Stimulated activated CD4-positive, alpha-beta T cell treated with anti-CD3 and anti-CD28 coated beads, Interleukin-15, amount 100 ng/mL, for 1 hour (primary cell): Measurements from ENCODE around the gene FRY.

Experiments
- DNase-seq, 2 donors: peaks; one replicate each; pipeline ENCODE4 v3.0.0-alpha.2; 2020; ENCODE audit warnings: low read depth in 1 of 2, low spot score in 1 of 2

The FRY gene

DNA sequence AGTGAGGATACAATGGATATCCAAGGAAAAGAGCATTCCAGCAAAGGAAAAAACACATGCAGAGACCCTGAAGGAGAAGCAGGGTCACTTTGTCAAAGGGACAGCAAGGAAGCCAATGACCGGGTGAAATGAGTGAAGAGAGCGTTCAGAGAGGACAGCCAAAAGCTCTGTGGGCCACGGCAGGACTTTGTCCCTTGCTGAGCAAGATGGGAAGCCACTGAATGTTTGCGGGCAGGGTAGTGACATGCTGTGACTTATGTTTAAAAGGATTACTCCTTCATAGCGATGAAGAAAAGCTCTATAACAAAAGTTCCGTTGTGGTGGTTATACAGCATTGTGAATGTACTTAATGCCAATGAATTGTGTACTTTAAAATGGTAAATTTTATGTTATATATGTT lies 267.1 kb downstream of the FRY start:
- DNase-seq: no peak

DNA sequence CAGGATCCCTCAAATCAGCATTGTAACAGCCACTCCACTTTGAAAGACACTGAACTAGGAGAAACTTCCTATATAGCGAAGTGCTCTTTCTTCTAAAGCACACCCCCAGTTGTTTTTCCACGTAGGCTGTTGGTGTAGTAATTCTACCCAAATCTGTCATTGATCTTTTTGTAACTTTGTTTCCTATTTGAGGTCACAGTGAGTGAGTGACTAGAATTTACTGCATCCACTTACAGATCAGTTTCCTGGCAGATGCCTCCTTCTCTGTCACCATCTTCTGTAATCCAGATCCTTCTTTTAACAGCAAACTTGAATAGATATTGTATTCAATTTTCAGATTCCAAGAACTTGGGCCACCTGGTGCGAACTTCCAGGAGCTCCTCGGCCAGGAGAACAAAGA lies 268.3 kb downstream of the FRY start:
- DNase-seq: no peak

DNA sequence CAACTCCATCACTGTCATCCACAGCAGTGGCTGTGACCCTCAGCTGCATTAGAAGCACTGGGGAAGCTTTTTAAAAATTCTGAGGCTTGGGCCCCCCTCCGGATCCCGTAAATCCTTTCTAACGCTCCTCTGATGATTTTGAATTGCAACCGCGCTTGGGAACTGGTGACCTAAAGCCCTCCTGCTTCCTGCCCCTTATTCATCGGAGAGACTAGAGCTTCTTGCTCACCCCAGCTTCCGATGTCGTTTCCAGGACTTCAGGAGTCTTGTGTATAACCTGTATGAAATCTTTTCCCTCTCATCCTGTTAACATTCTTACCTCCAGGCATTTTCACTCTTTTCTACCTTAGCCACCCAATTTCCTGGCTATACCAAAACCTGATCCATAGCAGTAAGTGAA lies 268.8 kb downstream of the FRY start:
- no peak for DNase-seq

DNA sequence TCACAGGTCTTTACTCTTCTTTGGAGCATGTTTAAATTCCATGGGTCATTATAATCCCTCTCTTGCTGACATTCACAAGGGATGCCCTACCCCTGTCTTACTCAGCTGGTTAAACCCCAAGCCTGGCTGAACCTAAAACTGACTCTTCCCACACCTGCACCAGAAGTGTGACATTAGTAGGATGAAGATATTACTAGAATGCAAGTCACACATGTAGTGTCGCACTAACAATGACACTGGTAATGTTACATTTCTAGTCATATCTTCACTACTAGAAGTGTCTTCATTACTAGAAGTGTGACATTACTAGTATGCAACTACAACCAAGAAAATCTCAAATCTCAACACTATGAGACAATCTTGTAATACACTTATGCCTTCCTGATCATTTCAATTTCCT lies 269.3 kb downstream of the FRY start:
- DNase-seq: no peak

DNA sequence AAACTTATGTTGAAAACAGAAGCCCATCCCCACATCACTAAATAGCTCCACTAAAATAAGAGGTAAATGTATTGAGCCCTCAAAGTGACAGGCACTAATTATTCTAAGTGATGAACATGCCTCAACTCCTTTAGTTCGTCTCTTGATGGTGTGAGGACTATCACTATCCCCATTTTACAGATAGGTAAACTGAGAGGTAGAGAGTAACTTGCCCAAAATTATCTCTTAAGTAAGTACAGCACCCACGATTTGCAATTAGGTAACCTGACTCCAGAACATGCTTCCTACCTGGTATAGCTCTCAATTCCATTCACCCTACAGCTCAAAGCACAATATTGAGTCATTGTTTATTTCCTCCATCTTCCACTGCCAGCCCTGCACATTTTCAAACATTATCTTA lies 270.9 kb downstream of the FRY start:
- no peak for DNase-seq

DNA sequence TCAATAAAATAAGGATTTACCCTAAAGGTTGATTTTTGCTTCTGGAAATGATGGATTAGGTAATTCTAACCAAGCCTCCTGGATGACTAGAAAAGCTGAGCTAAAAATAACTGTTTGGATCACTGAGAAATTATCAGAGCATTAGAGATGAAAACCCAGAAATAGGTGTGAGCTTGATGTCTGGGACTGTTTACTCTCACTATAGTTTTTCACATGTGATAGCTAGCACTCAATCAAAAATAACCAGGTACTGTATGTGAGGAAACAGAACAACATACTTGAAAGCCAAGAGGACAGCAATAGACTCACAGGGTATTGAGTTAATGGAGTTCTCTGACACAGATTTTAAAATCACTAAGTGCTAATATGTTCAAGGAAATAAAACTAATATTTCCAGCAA lies 274.1 kb downstream of the FRY start:
- no peak for DNase-seq

DNA sequence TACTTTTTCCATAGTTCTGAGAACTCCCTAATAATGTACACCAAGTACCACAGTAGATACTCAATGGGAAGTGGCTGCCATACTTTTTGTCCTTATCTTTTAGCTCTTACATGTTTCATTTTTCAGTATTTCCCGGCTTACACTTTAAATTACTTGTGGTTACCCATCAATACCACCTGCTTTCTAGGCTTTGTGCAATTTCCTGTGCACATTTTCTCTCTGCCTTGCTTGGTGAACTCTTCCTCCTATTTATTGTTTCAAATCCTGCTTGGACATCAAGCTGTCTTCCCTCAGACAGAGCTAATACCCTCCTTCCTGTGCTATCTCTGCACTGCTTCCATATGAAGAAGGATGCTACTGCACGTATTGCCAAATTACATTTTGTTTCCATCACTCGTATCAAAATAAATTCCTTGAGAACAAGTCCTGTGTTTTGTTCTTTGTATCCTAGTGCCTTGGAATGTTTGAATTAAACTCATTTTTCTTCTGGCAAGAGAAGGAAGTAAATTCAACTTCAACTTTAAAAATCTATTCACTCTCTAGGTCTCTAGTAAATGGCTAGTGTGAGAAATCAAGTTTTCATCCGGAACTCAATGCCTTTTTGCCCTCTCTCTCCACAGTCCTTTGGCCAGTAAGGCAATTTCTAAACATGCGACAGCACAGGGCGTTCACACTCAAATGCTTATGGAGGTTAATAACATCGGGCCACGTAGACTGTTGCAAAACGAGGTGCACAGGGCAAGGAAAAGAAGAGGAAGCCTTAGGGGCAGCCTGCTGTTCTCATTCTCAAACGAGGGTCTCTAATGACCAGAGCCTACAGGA lies 277.9 kb downstream of the FRY start:
- no peak for DNase-seq

DNA sequence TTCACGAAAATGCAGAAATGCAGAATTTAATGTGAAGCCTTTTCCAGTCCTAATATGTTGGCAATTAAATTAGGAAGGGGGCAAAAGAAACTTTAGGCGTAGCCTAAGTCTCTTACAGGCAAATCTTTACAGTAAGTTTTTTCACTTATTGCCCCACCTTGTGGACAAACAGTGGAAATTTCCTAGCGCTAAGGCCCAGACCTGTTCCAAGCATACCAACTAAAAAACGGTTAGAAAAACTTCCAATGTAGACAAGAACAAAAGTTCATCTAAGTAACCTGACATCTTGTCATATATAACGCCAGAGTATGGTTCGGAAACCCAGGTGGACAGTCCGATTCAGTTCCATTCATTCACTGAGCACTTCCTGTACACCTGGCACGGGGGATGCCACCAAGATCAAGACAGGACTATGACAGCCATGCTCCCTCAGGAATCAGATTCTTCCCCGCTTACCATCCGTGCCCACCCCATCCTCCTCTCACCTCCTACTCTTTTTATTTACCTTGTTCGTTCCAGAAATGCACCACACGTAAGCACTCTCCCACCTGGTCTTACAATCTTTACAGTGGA lies 278.6 kb downstream of the FRY start:
- no peak for DNase-seq

DNA sequence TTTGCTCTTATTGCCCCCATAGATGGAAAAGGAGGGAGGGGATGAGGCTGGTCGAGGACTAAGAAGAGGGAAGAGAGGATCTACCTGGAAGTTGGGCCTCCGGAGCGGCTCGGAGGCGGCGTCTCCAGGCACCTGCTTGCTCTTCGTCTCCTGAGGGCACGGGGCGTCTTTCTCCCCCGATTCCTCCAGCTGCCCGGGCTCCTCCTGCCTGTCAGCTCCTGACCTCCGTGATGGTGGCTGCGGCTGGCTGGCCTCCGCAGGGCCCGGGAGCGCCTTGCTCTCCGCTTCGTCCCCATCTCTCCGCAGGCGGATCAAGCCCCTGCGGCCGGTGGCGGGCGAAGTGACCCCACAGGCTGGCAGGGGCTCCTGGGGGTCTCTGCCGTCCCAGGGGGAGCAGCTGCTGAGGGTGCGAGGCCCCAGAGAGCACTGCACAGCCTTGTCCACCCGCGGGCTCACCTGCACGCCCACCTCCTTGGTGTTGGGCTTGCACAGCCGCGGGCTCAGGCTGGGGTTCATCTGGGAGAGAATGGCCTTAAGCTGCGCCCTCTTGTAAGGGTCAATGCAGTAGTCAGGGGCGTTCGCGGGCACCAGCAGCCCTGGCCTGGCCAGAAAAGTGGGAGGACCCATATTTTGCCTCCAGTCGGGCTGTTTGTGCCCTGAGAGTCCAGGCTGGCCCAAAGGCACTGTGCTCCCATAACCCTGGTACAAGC lies 279.8 kb downstream of the FRY start:
- no peak for DNase-seq

DNA sequence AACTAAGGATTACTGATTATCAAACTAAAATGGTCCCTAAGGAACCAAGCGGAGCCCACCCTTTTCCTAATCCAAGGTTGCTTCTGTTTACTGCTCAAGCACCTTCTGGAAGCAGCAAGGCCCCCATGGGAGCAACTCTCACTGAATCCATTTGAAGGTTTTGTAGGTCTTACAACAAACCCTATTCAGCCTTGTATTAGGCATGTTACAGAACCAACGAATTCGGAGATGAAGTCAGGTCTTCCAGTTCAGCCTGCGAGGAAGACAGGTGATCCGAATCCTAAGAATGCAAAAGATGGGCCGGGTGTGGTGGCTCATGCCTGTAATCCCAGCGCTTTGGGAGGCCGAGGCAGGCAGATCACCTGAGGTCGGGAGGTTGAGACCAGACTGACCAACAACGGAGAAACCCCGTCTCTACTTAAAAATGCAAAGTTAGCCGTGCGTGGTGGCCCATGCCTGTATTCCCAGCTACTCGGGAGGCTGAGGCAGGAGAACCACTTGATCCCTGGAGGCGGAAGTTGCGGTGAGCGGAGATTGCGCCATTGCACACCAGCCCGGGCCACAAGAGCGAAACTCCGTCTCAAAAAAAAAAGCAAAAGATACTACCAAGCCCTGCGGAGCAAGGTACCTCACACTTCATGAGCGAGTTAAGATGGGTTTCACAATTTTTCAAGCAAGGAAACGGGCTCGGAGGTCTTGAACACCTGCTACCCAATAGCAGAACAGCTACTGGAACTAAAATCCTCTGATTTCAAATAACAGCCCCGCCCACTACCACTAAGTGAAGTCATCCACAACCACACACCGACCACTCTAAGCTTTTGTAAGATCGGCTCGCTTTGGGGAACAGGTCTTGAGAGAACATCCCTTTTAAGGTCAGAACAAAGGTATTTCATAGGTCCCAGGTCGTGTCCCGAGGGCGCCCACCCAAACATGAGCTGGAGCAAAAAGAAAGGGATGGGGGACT lies 283.0 kb downstream of the FRY start:
- peak in 1 of 2 donors; percentile 19 for DNase-seq

DNA sequence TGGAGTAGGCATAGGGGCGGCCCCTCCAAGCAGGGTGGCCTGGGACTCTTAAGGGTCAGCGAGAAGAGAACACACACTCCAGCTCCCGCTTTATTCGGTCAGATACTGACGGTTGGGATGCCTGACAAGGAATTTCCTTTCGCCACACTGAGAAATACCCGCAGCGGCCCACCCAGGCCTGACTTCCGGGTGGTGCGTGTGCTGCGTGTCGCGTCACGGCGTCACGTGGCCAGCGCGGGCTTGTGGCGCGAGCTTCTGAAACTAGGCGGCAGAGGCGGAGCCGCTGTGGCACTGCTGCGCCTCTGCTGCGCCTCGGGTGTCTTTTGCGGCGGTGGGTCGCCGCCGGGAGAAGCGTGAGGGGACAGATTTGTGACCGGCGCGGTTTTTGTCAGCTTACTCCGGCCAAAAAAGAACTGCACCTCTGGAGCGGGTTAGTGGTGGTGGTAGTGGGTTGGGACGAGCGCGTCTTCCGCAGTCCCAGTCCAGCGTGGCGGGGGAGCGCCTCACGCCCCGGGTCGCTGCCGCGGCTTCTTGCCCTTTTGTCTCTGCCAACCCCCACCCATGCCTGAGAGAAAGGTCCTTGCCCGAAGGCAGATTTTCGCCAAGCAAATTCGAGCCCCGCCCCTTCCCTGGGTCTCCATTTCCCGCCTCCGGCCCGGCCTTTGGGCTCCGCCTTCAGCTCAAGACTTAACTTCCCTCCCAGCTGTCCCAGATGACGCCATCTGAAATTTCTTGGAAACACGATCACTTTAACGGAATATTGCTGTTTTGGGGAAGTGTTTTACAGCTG lies 283.9 kb downstream of the FRY start, which contains the start of the genes BRCA2 and ZAR1L:
TSS of gene BRCA2 (plus strand) at position 271 of the 790 bp plus-strand sequence. CDS start 953 bp downstream, outside the sequence.
TSS of gene ZAR1L (minus strand) at position 126 of the 790 bp plus-strand sequence. CDS start 3,438 bp downstream, outside the sequence.
- DNase-seq: peak; percentile 66 to 76

DNA sequence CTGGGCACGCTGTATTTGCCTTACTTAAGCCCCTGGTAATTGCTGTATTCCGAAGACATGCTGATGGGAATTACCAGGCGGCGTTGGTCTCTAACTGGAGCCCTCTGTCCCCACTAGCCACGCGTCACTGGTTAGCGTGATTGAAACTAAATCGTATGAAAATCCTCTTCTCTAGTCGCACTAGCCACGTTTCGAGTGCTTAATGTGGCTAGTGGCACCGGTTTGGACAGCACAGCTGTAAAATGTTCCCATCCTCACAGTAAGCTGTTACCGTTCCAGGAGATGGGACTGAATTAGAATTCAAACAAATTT lies 284.4 kb downstream of the FRY start:
- peak in 1 of 2 donors; percentile 1 for DNase-seq

DNA sequence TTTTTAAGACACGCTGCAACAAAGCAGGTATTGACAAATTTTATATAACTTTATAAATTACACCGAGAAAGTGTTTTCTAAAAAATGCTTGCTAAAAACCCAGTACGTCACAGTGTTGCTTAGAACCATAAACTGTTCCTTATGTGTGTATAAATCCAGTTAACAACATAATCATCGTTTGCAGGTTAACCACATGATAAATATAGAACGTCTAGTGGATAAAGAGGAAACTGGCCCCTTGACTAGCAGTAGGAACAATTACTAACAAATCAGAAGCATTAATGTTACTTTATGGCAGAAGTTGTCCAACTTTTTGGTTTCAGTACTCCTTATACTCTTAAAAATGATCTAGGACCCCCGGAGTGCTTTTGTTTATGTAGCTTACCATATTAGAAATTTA lies 284.9 kb downstream of the FRY start:
- DNase-seq: no peak

DNA sequence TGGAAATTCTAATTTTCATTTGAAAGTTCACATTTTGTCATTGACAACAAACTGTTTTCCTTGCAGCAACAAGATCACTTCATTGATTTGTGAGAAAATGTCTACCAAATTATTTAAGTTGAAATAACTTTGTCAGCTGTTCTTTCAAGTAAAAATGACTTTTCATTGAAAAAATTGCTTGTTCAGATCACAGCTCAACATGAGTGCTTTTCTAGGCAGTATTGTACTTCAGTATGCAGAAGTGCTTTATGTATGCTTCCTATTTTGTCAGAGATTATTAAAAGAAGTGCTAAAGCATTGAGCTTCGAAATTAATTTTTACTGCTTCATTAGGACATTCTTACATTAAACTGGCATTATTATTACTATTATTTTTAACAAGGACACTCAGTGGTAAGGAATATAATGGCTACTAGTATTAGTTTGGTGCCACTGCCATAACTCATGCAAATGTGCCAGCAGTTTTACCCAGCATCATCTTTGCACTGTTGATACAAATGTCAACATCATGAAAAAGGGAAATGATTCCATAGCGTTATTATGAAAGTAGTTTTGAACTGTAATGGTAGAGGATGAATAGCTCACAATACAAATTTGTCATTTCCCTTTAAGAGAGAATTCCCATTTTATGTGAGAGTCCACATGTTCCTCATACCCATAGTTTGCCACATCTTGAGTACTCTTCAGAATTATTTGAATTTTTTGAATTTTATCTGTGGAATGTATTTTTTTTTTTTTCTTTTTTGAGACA lies 286.3 kb downstream of the FRY start:
- no peak for DNase-seq

DNA sequence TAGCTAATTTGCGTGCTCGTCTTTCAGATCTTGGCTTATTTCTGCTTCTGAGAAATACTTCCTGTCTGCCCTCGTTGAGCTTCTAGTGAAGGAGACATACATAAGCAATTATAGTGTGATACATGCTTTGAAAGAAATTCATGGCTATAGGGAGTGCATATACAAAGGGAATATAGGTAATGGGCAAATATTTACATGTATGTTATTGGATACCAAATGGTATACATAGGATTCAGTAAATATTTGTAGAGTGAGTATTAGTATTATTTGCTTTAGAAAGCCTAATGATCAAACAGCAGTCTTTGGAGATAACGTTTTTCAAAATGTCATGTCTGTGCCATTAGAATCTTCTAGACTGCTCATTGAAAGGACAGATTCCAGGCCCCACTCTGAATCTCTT lies 289.0 kb downstream of the FRY start:
- DNase-seq: no peak

DNA sequence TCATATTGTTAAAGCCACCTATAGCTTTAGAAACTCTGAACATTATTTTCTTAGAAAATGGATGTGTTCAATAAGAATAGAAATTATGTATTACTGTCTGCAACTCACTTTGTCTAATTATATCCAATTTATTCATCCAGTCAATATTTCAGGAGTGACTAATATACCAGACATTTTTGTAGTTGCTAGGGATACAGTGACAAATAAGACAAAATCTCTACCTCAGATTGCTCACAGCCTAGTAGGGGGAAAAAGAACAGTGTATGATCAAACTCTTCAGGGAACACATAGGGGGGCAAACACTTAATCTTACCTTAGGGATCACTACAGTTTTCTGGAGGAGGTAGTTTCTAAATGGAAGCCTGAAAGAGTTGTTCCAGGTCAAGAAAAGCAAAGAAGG lies 292.3 kb downstream of the FRY start:
- no peak for DNase-seq

DNA sequence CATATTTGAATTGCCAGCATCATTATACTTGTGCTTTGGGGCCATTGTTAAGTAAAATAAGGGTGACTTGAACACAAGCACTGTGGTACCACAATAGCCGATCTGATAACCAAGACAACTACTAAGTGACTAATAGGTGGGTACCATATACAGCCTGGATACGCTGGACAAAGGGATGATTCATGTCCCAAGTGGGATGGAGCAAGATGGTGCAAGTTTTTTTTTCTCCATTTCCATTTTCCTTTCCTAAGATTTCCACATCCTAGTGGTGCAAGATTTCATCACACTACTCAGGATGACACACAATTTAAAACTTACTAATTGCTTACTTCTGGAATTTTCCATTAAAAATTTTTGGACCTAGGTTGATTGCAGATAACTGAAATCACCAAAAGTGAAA lies 298.9 kb downstream of the FRY start:
- DNase-seq: no peak

DNA sequence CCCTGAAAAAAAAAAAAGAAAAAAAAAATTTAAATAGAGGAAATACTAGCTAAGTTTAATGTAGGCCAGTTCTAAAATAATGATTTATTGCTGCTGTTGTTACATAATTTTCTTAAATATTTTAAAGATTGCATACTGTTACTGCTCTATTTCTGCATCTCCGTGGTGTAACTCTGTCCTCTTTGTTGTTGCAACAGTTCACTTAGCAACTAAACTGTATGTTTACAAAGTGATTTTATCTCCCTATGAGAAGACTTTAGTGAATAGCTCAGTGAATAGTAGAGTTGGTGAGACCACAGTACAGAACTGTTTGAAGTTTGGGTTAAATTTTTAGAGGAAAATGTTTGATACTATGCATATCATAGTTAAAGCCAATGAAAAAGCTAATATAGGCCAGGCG lies 303.1 kb downstream of the FRY start:
- DNase-seq: no peak

DNA sequence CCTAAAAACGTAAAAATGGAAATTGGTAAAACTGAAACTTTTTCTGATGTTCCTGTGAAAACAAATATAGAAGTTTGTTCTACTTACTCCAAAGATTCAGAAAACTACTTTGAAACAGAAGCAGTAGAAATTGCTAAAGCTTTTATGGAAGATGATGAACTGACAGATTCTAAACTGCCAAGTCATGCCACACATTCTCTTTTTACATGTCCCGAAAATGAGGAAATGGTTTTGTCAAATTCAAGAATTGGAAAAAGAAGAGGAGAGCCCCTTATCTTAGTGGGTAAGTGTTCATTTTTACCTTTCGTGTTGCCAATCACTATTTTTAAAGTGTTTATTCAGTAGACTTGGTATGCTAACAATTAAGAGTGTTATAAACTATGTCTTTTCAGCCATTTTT lies 309.3 kb downstream of the FRY start:
- DNase-seq: no peak

DNA sequence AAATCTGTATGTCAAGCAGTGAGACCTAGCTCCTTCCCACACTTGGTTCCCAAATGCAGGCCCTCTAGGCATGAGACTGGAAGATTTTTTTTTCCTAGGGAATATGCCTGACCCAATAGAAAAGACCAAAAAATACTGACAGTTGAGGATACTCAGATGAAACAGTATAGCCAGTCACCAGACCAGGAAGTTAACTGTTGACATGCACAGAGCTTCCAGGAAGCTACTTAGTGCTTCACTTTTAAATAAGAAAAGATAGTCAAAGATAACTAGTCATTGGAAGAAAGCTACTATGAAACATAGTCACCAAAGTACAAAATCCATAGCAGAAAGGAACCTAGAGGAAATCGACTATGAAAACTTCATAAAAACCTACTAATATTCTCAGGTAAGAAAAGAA lies 316.1 kb downstream of the FRY start:
- DNase-seq: no peak
